Activated T-cell treated with anti-CD3 and anti-CD28 coated beads for 1 hour (primary cell): ENCODE results near the gene CDCA4.
A peak's percentile ranks its signal among the peaks of the same experiment; 100 is the strongest.
"Not testable (repeated sequence)": the region's sequence is repeated elsewhere in the genome, so short reads cannot be mapped to it uniquely, and the experiment has no call there.

Experiments used
- DNase-seq: peaks from one replicate; pipeline ENCODE4 v3.0.0-alpha.2; 2020; ENCODE audit warnings: low read depth

CDCA4 gene

GRCh38 chr14:105058521-105059034 lies 37.7 kb upstream of the CDCA4 start:
- no peak for DNase-seq

GRCh38 chr14:105056303-105056831 lies 35.5 kb upstream of the CDCA4 start:
- no peak for DNase-seq

- no peak for DNase-seq
Measured at GRCh38 chr14:105055736-105056302, 34.9 kb upstream of the CDCA4 start.

GRCh38 chr14:105055334-105055733 lies 34.5 kb upstream of the CDCA4 start:
- DNase-seq: no peak

GRCh38 chr14:105053996-105054395 lies 33.1 kb upstream of the CDCA4 start:
- DNase-seq: no peak

GRCh38 chr14:105053421-105053820 lies 32.5 kb upstream of the CDCA4 start:
- no peak for DNase-seq

GRCh38 chr14:105052110-105052458 lies 31.2 kb upstream of the CDCA4 start:
- DNase-seq: no peak

GRCh38 chr14:105051182-105052109 lies 30.6 kb upstream of the CDCA4 start:
- DNase-seq: no peak

- no peak for DNase-seq
Measured at GRCh38 chr14:105050551-105050897, 29.6 kb upstream of the CDCA4 start.

GRCh38 chr14:105049753-105050550 lies 29.1 kb upstream of the CDCA4 start:
- no peak for DNase-seq

- no peak for DNase-seq
Measured at GRCh38 chr14:105047283-105048016, 26.6 kb upstream of the CDCA4 start.

GRCh38 chr14:105046891-105047282 lies 26.0 kb upstream of the CDCA4 start:
- DNase-seq: no peak

GRCh38 chr14:105045710-105046326 lies 24.9 kb upstream of the CDCA4 start:
- DNase-seq: peak; percentile 95

- DNase-seq: no peak
Measured at GRCh38 chr14:105043641-105044040, 22.8 kb upstream of the CDCA4 start.

GRCh38 chr14:105042813-105043212 lies 21.9 kb upstream of the CDCA4 start:
- DNase-seq: no peak

GRCh38 chr14:105041841-105042765 lies 21.2 kb upstream of the CDCA4 start:
- no peak for DNase-seq

GRCh38 chr14:105039458-105040205 lies 18.7 kb upstream of the CDCA4 start:
- no peak for DNase-seq

- DNase-seq: not testable (repeated sequence)
Measured at GRCh38 chr14:105035616-105036015, 14.7 kb upstream of the CDCA4 start.

GRCh38 chr14:105034315-105035039 lies 13.6 kb upstream of the CDCA4 start:
- no peak for DNase-seq
